ENCODE results near the gene ZNF491. TPM values are rescaled to one million over a fixed set of nuclear protein-coding genes. Genes with fewer than 3 reads are reported as not detected.
"Not testable (repeated sequence)": the region's sequence is repeated elsewhere in the genome, so short reads cannot be mapped to it uniquely, and the experiment has no call there.

The ZNF491 gene
- total and polyA plus RNA-seq, 5 donors = 2.2 to 3.8 (median 3.2) TPM

GRCh38 chr19:11843722-11844121, 45.4 kb downstream of the ZNF491 start:
- intact Hi-C loops (cut with DNase I) = no loop called here
- no peak for ATAC-seq
- Histone ChIP-seq H3K27ac (ENCODE audit: low read length) (no peak overlapping the region), H3K4me3 (ENCODE audit: low read length) (no peak overlapping the region), H3K9me3 (ENCODE audit: control insufficient read depth, low read length) (no peaks in the 10 kb centered on the region), H3K27me3 (ENCODE audit: control insufficient read depth, insufficient read depth) (no peaks in the 10 kb centered on the region), H3K4me1 (ENCODE audit: control insufficient read depth, insufficient read depth, low read length) (no peaks in the 10 kb centered on the region)
- WGBS = 47% methylated on average over 2 of the region's 2 CpGs
- DNase-seq = no peak

GRCh38 chr19:11847615-11848014, 49.3 kb downstream of the ZNF491 start:
- H3K4me3 ChIP-seq (ENCODE audit: low read length); ATAC-seq; H3K4me1 ChIP-seq (ENCODE audit: control insufficient read depth, insufficient read depth, low read length); H3K27me3 ChIP-seq (ENCODE audit: control insufficient read depth, insufficient read depth); H3K27ac ChIP-seq (ENCODE audit: low read length); DNase-seq; intact Hi-C loops (cut with DNase I); H3K9me3 ChIP-seq (ENCODE audit: control insufficient read depth, low read length): not testable (repeated sequence)
- WGBS = 51% methylated on average over 6 of the region's 6 CpGs

GRCh38 chr19:11848200-11848593, 49.9 kb downstream of the ZNF491 start:
- peak overlapping the region; percentile 70 for H3K4me3 ChIP-seq (ENCODE audit: low read length)
- no peaks in the 10 kb centered on the region for H3K27me3 ChIP-seq (ENCODE audit: control insufficient read depth, insufficient read depth)
- peak in 1 of 3 donors; percentile 45 for DNase-seq
- no peak overlapping the region for H3K27ac ChIP-seq (ENCODE audit: low read length)
- ATAC-seq = no peak
- no peaks in the 10 kb centered on the region for H3K9me3 ChIP-seq (ENCODE audit: control insufficient read depth, low read length)
- H3K4me1 ChIP-seq (ENCODE audit: control insufficient read depth, insufficient read depth, low read length) = no peaks in the 10 kb centered on the region
- intact Hi-C loops (cut with DNase I) = no loop called here
- WGBS = 14% methylated on average over 11 of the region's 11 CpGs

GRCh38 chr19:11848594-11849469, 50.5 kb downstream of the ZNF491 start, which contains the start of gene ZNF439:
TSS of gene ZNF439 (plus strand) at chr19:11848726. CDS start at chr19:11848868, 142 bp downstream.
- intact Hi-C loops (cut with DNase I) = no loop called here
- H3K4me3 ChIP-seq (ENCODE audit: low read length) = peak within 1 kb of the TSS; percentile 70
- no peaks in the 10 kb centered on the region for H3K27me3 ChIP-seq (ENCODE audit: control insufficient read depth, insufficient read depth)
- DNase-seq (peak; percentile 93 to 98 (median 97)), ATAC-seq (peak; percentile 100)
- peak within 1 kb of the TSS; percentile 23 for H3K27ac ChIP-seq (ENCODE audit: low read length)
- WGBS = under 1% methylated on average over 59 of the region's 59 CpGs
- H3K4me1 ChIP-seq (ENCODE audit: control insufficient read depth, insufficient read depth, low read length) = no peaks in the 10 kb centered on the region
- no peaks in the 10 kb centered on the region for H3K9me3 ChIP-seq (ENCODE audit: control insufficient read depth, low read length)

GRCh38 chr19:11850289-11850688, 52.0 kb downstream of the ZNF491 start:
- H3K9me3 ChIP-seq (ENCODE audit: control insufficient read depth, low read length); ATAC-seq; DNase-seq; H3K27ac ChIP-seq (ENCODE audit: low read length); H3K4me3 ChIP-seq (ENCODE audit: low read length); intact Hi-C loops (cut with DNase I); H3K4me1 ChIP-seq (ENCODE audit: control insufficient read depth, insufficient read depth, low read length); H3K27me3 ChIP-seq (ENCODE audit: control insufficient read depth, insufficient read depth): not testable (repeated sequence)
- 89% methylated on average over 4 of the region's 4 CpGs for WGBS

GRCh38 chr19:11853358-11853757, 55.0 kb downstream of the ZNF491 start:
- 78% methylated on average over 3 of the region's 3 CpGs for WGBS
- H3K4me3 ChIP-seq (ENCODE audit: low read length) = no peak overlapping the region
- ATAC-seq = no peak
- H3K9me3 ChIP-seq (ENCODE audit: control insufficient read depth, low read length) = no peaks in the 10 kb centered on the region
- H3K4me1 ChIP-seq (ENCODE audit: control insufficient read depth, insufficient read depth, low read length) = no peaks in the 10 kb centered on the region
- H3K27me3 ChIP-seq (ENCODE audit: control insufficient read depth, insufficient read depth) = no peaks in the 10 kb centered on the region
- DNase-seq = no peak
- no peak overlapping the region for H3K27ac ChIP-seq (ENCODE audit: low read length)
- intact Hi-C loops (cut with DNase I) = no loop called here

- no peak for ATAC-seq
- intact Hi-C loops (cut with DNase I) = no loop called here
- no peaks in the 10 kb centered on the region for H3K4me1 ChIP-seq (ENCODE audit: control insufficient read depth, insufficient read depth, low read length)
Measured at GRCh38 chr19:11856596-11857250, 58.4 kb downstream of the ZNF491 start.

More at GRCh38 chr19:11856596-11857250, 58.4 kb downstream of the ZNF491 start:
- Histone ChIP-seq H3K27ac (ENCODE audit: low read length) (no peak overlapping the region), H3K9me3 (ENCODE audit: control insufficient read depth, low read length) (no peaks in the 10 kb centered on the region), H3K4me3 (ENCODE audit: low read length) (no peak overlapping the region), H3K27me3 (ENCODE audit: control insufficient read depth, insufficient read depth) (no peaks in the 10 kb centered on the region)
- WGBS = 95% methylated on average over 12 of the region's 12 CpGs
- DNase-seq = no peak

Other genes starting within 250 kb of the ZNF491 start
- gene ELOF1, start 239.3 kb upstream of the ZNF491 start, total RNA-seq = 10 to 100 TPM; 35.2 to 47.4 (median 41.0) TPM
- gene ELOF1, start 239.3 kb upstream of the ZNF491 start, polyA plus RNA-seq = 54.9 TPM
- 1 to 10 TPM; 2.9 to 8.4 (median 6.1) TPM for gene ACP5, start 220.9 kb upstream of the ZNF491 start, total RNA-seq
- gene ACP5, start 220.9 kb upstream of the ZNF491 start, polyA plus RNA-seq = 3.8 TPM
- 1 to 10 TPM; 6.4 to 7.3 (median 7.0) TPM for gene ZNF627, start 201.0 kb upstream of the ZNF491 start, total RNA-seq
- 4.2 TPM for gene ZNF627, start 201.0 kb upstream of the ZNF491 start, polyA plus RNA-seq
- gene ZNF823, start 59.6 kb upstream of the ZNF491 start, total RNA-seq = 1 to 10 TPM; 2.6 to 6.0 (median 4.5) TPM
- gene ZNF823, start 59.6 kb upstream of the ZNF491 start, polyA plus RNA-seq = 2.2 TPM
- gene ZNF441, start 31.5 kb upstream of the ZNF491 start, total RNA-seq = 1 to 10 TPM; 5.6 to 6.8 (median 6.7) TPM
- 3.0 TPM for gene ZNF441, start 31.5 kb upstream of the ZNF491 start, polyA plus RNA-seq
- gene ZNF440, start 15.8 kb downstream of the ZNF491 start, total RNA-seq = 1 to 10 TPM; 4.9 to 7.5 (median 6.2) TPM
- gene ZNF440, start 15.8 kb downstream of the ZNF491 start, polyA plus RNA-seq = 4.0 TPM
- 1 to 10 TPM; 4.7 to 5.5 (median 5.4) TPM for gene ZNF439, start 50.2 kb downstream of the ZNF491 start, total RNA-seq
- gene ZNF439, start 50.2 kb downstream of the ZNF491 start, polyA plus RNA-seq = 4.7 TPM
- 1 to 10 TPM; 4.6 to 6.1 (median 5.8) TPM for gene ZNF69, start 89.3 kb downstream of the ZNF491 start, total RNA-seq
- gene ZNF69, start 89.3 kb downstream of the ZNF491 start, polyA plus RNA-seq = 3.8 TPM
- gene ZNF700, start 126.6 kb downstream of the ZNF491 start, total RNA-seq = 1 to 10 TPM; 4.6 to 6.2 (median 5.1) TPM
- gene ZNF700, start 126.6 kb downstream of the ZNF491 start, polyA plus RNA-seq = 3.3 TPM
- gene ZNF763, start 166.5 kb downstream of the ZNF491 start, total RNA-seq = 1 to 10 TPM; 1.8 to 5.9 (median 3.7) TPM
- 2.8 TPM for gene ZNF763, start 166.5 kb downstream of the ZNF491 start, polyA plus RNA-seq
- gene ZNF433, start 237.2 kb downstream of the ZNF491 start, total RNA-seq = 1 to 10 TPM; 3.5 to 5.0 (median 3.9) TPM
- 4.0 TPM for gene ZNF433, start 237.2 kb downstream of the ZNF491 start, polyA plus RNA-seq